H4 (cell line): Measurements from ENCODE around the gene ZFAND3. TPM values are rescaled to one million over a fixed set of nuclear protein-coding genes. Genes with fewer than 3 reads are reported as not detected.
"Not testable (repeated sequence)": the region's sequence is repeated elsewhere in the genome, so short reads cannot be mapped to it uniquely, and the experiment has no call there.

Source experiments
- DNase-seq: peaks from one replicate; pipeline ENCODE4 v3.0.0-alpha.2; 2015; ENCODE audit warnings: low spot score
- total RNA-seq: library from RNA; depleted of rRNA; stranded (reverse); fragments of >200 nt; shearing (Covaris generic); gene quantifications from 2 replicates; pipeline ENCODE4 v1.2.3, GENCODE V29; 2014

ZFAND3 gene
- total RNA-seq, 1 experiment from 2014 or later = 7.4 TPM

DNA sequence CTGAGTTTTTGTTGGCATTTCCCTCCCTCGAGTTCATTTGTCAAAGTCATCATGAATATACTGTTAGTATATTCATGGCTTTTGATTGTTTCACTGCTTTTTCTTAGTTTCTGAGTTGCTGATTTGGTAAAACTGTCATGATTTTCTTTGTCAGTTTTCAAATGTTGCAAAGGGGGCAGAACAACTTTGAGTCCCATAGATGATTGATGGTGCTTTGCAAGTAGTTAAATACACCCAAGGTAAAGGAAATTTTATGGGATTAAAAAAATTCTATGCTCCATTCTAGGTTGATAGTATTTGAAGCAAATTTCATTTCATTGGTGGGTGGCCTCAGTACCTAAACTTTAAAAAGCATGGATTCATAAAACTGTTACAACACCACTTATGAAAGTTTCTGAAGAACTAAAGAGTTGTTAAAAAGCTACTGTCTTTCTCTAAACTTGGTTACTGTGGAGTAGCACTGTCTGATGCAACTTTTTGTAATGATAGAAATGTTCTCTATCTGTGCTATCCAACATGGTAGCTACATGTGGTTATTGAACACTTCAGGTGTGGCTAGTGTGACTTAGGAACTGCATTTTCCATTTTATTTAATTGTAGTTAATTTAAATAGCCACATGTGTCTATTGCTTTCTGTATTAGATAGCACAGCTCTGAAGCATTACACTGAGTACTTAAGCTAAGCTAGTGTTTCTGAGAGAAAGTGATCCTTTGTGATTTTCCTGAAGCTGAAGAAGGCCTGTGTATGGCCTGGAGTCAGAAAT is 153.6 kb downstream of the ZFAND3 start:
- DNase-seq = no peak

DNA sequence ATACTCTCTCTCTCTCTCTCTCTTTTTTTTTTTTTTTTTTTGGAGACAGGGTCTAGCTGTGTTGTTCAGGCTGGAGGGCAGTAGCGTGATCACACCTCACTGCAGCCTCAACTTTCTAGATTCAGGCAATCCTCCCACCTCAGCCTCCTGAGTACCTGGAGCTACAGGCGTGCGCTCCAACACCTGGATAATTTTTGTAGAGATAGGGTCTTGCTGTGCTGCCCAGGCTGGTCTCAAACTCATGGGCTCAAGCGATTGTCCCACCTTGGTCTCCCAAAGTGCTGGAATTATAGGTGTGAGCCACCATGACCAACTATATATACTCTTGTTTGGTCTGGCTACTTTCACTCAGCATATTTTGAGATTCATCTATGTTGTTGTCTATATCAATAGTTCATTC is 154.9 kb downstream of the ZFAND3 start:
- DNase-seq = no peak

DNA sequence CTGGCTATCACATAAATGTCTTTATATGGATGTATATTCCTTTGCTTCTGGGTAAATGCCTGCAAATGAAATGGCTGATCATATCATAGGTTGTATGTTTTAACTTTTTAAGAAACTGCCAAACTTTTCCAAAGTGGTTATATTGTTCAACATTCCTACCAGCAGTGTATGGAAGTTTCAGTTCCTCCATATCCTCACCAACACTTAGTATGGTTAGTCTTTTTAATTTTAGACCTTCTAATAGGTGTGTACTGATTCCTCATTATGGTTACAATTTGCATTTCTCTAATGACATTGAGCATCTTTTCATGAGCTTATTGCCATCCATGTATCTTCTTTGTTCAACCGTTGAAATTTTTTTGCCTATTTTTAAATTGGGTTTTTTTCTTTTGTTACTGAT is 155.4 kb downstream of the ZFAND3 start:
- DNase-seq = no peak

DNA sequence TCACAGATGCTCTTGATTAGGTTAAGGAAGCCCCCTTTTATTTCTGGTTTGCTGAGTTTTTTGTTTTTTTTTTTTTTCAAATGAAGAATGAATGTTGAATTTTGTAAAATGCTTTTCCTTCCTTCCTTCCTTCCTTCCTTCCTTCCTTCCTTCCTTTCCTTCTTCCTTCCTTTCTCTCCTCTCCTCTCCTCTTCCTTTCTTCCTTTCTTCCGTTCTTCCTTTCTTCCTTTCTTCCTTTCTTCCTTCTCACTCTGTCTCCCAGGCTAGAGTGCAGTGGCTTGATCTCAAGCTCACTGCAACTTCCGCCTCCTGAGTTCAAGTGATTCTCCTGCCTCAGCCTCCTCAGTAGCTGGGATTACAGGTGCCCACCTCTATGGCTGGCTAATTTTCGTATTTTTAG is 158.2 kb downstream of the ZFAND3 start:
- DNase-seq = no peak

DNA sequence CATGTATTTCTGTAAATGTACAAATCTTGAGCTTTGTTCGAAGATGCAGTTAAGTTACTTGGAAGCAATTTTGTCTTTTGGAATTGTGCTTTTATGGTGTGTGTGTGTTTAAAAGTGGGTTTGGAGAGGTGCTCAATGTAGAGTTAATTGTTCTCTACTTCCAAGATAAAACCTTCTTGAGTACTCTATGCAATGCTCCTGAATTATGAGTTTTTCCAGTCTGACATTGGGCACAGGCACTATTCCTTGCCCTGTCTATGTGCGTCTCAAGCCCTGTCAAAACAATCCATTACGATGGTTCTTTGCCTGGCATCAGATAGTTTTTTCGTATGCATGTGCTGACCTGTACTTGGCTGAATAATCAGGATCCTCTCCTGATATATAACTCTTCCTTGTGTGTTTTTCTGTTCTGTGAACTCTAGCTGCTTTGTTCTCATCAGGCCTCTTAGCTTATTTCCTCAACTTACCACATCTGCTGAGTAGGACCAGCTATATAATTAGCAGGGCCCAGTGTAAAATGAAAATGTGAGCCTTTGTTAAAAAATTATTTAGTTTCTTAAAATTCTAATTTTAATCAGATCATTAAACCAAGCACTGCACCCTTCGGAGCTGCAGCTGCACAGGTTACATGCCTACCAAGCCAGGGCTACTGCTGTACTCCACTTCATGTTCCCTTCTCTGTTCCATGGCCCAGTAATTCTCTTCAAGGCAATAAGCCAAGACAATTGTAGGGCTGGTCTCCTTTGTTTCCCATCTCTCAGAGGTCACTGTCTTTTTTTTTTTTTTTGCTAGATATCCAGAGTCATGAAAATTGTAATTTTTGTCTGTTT is 160.1 kb downstream of the ZFAND3 start:
- no peak for DNase-seq

DNA sequence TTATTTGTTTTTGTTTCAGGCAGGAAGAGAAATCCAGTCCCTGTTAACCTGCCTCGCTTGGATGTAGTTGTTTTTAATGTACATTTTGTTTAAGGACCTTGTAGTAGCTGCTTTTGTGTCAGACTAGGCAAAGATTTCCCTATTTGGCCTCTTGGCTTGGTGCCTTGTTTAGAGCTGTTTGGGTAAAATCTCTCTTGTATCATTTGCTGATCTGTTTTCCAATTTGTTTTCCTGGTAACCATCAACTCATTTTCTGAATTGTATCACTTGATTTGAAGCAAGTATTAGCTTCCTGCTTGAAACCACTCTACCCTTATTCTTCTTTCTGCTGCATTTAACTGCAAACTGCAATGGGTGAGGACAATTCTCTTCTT is 160.7 kb downstream of the ZFAND3 start:
- DNase-seq = no peak

- no peak for DNase-seq
Observed at GRCh38 chr6:37981626-37982025, 162.1 kb downstream of the ZFAND3 start.

DNA sequence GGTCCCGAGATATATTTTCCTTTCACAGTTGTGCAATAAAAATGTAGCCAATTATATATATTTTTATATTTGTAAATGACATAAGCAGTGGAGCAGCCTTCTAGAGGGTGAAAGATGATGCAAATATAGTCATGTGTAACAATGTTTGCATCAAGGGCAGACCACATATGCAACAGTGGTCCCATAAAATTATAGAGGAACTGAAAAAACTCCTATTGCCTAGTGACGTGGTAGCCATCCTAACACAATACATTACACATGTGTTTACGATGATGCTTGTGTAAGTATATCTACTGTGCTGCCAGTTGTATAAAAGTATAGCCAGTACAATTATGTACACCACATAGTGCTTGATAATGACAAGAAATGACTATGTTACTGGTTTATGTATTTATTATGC is 162.8 kb downstream of the ZFAND3 start:
- no peak for DNase-seq

DNA sequence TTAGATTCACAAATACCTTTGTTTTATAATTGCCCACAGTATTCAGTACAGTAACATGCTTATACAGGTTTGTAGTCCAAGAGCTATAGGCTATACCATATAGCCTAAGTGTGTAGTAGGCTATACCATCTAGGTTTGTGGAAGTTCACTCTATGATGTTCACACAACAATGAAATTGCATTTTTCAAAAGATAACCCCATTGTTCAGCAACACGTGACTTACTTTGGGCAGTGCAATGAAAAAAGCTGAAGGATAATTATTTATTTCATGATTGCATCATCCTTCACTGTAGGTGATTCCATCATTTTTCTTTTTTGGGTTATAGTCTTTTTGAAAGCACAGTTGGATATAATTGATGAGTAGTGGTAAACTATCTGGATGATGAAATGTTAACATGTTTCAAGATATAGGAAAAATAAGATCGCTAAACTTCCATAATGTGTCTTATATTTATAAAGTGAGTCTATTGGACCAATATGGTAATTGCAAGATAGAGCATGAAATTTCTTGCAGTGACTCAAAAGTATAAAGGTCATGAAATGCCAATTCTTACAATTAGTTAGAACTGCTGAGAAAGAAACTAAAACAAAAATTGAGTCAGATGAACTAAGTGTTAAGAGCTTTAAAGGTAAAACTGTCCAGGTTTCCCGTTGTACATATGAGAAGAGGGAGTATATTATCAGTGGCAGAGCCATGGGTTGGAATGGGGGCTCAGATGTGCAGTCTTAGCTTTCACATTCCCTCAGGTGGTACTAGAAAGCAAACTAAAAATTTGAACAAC is 164.4 kb downstream of the ZFAND3 start:
- no peak for DNase-seq

DNA sequence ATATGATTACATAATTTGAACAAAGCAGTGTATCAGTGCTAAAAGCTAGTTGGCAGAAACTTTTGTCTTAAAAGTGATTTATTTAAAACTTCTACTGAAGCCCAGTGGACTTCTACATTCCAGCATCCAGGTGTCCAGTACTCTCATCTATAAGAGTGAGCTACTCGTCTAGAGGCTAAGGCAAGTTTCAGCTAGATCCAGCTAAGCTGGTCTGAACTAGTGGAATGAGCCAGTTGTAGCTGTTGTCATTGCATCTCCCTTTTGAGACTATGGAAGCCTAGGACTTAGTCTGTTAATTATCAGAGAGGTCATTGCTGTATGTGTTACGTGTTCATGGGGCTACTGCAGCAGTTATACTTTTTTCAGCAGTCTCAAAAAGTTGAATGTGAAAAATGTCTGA is 165.1 kb downstream of the ZFAND3 start:
- no peak for DNase-seq

DNA sequence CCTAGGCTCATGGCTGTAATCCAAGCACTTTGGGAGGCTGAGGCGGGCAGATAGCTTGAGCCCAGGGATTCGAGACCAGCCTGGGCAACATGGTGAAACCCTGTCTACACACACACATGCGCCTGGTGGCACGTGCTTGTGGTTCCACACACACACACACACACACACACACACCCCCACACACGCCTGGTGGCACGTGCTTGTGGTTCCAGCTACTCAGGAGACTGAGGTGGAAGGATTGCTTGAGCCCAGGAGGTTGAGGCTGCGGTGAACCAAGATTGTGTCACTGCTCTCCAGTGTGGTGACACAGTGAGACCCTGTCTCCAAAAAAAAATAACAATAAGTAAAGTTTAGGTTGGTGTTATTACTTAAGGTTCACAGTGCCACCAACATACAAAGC is 165.8 kb downstream of the ZFAND3 start:
- no peak for DNase-seq

- no peak for DNase-seq
Observed at GRCh38 chr6:37987018-37987417, 167.5 kb downstream of the ZFAND3 start.

GRCh38 chr6:37987559-37987958 is 168.0 kb downstream of the ZFAND3 start:
- no peak for DNase-seq

- no peak for DNase-seq
Observed at GRCh38 chr6:37988127-37988526, 168.6 kb downstream of the ZFAND3 start.

DNA sequence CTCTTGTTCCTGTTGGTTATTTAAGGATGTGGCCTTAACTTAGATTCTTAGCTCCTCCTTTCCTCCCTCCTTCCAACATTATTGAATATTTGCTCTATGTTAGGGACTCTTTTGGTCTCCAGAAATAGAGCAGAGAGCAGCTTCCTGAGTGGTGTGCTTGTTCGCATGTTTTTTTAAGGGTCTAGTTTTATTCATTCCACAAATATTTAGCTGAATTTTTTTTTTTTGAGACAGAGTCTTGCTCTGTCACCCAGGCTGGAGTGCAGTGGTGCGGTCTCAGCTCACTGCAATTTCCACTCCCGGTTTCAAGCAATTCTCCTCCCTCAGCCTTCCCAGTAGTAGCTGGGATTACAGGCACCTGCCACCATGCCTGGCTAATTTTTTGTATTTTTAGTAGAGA is 169.2 kb downstream of the ZFAND3 start:
- DNase-seq = no peak

- DNase-seq = peak; percentile 46
Observed at GRCh38 chr6:37990762-37991525, 171.4 kb downstream of the ZFAND3 start.

GRCh38 chr6:37992749-37993148 is 173.2 kb downstream of the ZFAND3 start:
- no peak for DNase-seq

- not testable (repeated sequence) for DNase-seq
Observed at GRCh38 chr6:37993194-37993593, 173.7 kb downstream of the ZFAND3 start.

DNA sequence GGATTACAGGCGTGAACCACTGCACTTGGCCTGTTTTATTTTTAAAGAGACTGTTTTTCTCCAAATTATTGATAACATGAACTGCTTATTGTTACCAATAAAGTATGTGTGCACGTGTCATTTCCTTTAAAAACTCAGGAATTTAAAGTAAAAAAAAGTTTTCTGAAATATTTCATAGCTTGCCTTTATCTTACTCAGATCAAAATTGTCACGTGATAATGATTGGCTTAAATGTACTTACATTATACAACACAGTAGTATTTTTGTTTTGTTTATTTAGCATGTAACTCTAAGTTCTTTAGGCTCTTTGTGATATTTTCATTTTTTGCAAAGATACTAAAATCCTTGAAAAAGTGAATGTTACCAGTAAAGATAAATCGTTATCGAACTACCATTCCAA is 174.1 kb downstream of the ZFAND3 start:
- DNase-seq = no peak

GRCh38 chr6:37994223-37994622 is 174.7 kb downstream of the ZFAND3 start:
- no peak for DNase-seq

DNA sequence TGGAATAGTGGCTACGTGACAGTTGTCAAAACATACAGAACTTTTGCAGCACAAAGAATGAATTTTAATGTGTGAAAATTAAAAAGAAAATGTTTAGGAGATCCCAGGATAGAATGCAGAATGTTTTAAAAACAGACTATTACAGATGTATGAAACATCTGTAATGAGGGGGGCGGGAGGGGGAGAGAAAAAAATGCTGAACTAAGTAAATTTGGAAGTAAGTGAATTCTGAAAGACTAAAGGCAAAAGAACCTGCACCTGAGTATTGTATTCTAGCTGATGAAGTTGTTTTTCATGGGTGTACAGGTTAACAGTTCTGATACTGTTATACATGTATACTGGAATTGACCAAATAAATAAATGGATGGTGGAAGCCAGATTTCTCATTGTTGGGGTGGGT is 178.8 kb downstream of the ZFAND3 start:
- no peak for DNase-seq

- DNase-seq = no peak
Observed at GRCh38 chr6:38001386-38001785, 181.9 kb downstream of the ZFAND3 start.
